Lower leg skin (tissue), 3 donors: Measurements from ENCODE around the gene RASAL1.

Experiments used
- CTCF ChIP-seq, 3 donors: fragments of 450-650 bp; IDR thresholded peaks; one replicate each; pipeline ENCODE4 v1.5.1; 2016; ENCODE audit warnings: antibody characterized with exemption in 3 of 3, mild to moderate bottlenecking in 3 of 3, moderate library complexity in 2 of 3
- POLR2A ChIP-seq, 2 donors: fragments of 450-650 bp; IDR thresholded peaks; one replicate each; pipeline ENCODE4 v1.6.1; 2016 to 2017; ENCODE audit warnings: antibody characterized with exemption in 2 of 2, mild to moderate bottlenecking in 1 of 2, moderate library complexity in 1 of 2

- TF ChIP-seq CTCF (IDR thresholded peaks at IDR 0.05) (no peak), POLR2A (IDR thresholded peaks at IDR 0.05) (no peak)
These were observed 33.8 kb downstream of the RASAL1 start for GRCh38 chr12:113101751-113102150.
